Nephron (organoid): ENCODE measurements around the gene RNH1.
A peak's percentile ranks its signal among the peaks of the same experiment; 100 is the strongest.

Source experiments
- H3K27ac Mint-ChIP-seq, 3 experiments: 2 replicates each; pipeline ENCODE4 v1.8.0; 2020; ENCODE audit warnings: mixed read lengths in 3 of 3, mild to moderate bottlenecking in 2 of 3, moderate library complexity in 1 of 3
- H3K27me3 Mint-ChIP-seq: 2 replicates; pipeline ENCODE4 v1.8.0; 2021; ENCODE audit warnings: low read depth, mild to moderate bottlenecking, moderate library complexity, mixed read lengths
- H3K36me3 Mint-ChIP-seq: 2 replicates; pipeline ENCODE4 v1.8.0; 2020; ENCODE audit warnings: low read depth, mixed read lengths
- H3K4me1 Mint-ChIP-seq: 2 replicates; pipeline ENCODE4 v1.8.0; 2020; ENCODE audit warnings: mixed read lengths
- H3K4me3 Mint-ChIP-seq, 3 experiments: 2 replicates each; pipeline ENCODE4 v1.8.0; 2020; ENCODE audit warnings: mild to moderate bottlenecking in 3 of 3, mixed read lengths in 3 of 3, moderate library complexity in 2 of 3
- H3K9me3 Mint-ChIP-seq: 2 replicates; pipeline ENCODE4 v1.8.0; 2020; ENCODE audit warnings: mixed read lengths
- CTCF ChIP-seq, 3 experiments: fragments of 200-600 bp; sonication (generic); IDR thresholded peaks; one replicate each; pipeline ENCODE4 v1.5.0; 2021; ENCODE audit warnings: antibody characterized with exemption in 3 of 3; ENCODE audit not compliant: unreplicated experiment in 3 of 3

The RNH1 gene

GRCh38 chr11:487571-488021, 19.4 kb downstream of the RNH1 start:
- H3K9me3 Mint-ChIP-seq, result peaks cover 7% of the 10 kb centered on the region
- no peak overlapping the region for H3K27ac Mint-ChIP-seq
- H3K27me3 Mint-ChIP-seq, result no peaks in the 10 kb centered on the region
- H3K4me1 Mint-ChIP-seq, result no peaks in the 10 kb centered on the region
- no peak for TF ChIP-seq CTCF (IDR thresholded peaks at IDR 0.05; ENCODE audit: unreplicated experiment in 3 of 3)
- peaks cover 24% of the 10 kb centered on the region for H3K36me3 Mint-ChIP-seq
- H3K4me3 Mint-ChIP-seq, result no peak overlapping the region

GRCh38 chr11:486189-486588, 20.9 kb downstream of the RNH1 start:
- Mint-ChIP-seq H3K4me1 (no peaks in the 10 kb centered on the region), H3K4me3 (no peak overlapping the region), H3K9me3 (peaks cover 9% of the 10 kb centered on the region), H3K27me3 (no peaks in the 10 kb centered on the region), H3K27ac (no peak overlapping the region), H3K36me3 (peaks cover 29% of the 10 kb centered on the region)
- TF ChIP-seq CTCF (IDR thresholded peaks at IDR 0.05; ENCODE audit: unreplicated experiment in 3 of 3), result no peak

- Mint-ChIP-seq H3K9me3 (peaks cover 9% of the 10 kb centered on the region), H3K4me3 (no peak overlapping the region), H3K4me1 (peaks cover 1% of the 10 kb centered on the region), H3K27ac (no peak overlapping the region), H3K36me3 (peaks cover 33% of the 10 kb centered on the region), H3K27me3 (no peaks in the 10 kb centered on the region)
- TF ChIP-seq CTCF (IDR thresholded peaks at IDR 0.05; ENCODE audit: unreplicated experiment in 3 of 3), result no peak
Measured at GRCh38 chr11:484616-485015, 22.4 kb downstream of the RNH1 start.

- peaks cover 9% of the 10 kb centered on the region for H3K9me3 Mint-ChIP-seq
Measured at GRCh38 chr11:479311-479710, 27.7 kb downstream of the RNH1 start.

GRCh38 chr11:477052-477715, 29.9 kb downstream of the RNH1 start:
- no peak for TF ChIP-seq CTCF (IDR thresholded peaks at IDR 0.05; ENCODE audit: unreplicated experiment in 3 of 3)
- no peak overlapping the region for H3K4me3 Mint-ChIP-seq
- H3K36me3 Mint-ChIP-seq, result peaks cover 15% of the 10 kb centered on the region
- H3K27me3 Mint-ChIP-seq, result no peaks in the 10 kb centered on the region
- H3K27ac Mint-ChIP-seq, result peak overlapping the region; percentile 27 to 57 (median 27)
- H3K4me1 Mint-ChIP-seq, result peaks cover 23% of the 10 kb centered on the region
- H3K9me3 Mint-ChIP-seq, result peaks cover 2% of the 10 kb centered on the region

More at GRCh38 chr11:479311-479710, 27.7 kb downstream of the RNH1 start:
- H3K4me3 Mint-ChIP-seq, result no peak overlapping the region
- peaks cover 32% of the 10 kb centered on the region for H3K36me3 Mint-ChIP-seq
- peaks cover 23% of the 10 kb centered on the region for H3K4me1 Mint-ChIP-seq
- no peak for TF ChIP-seq CTCF (IDR thresholded peaks at IDR 0.05; ENCODE audit: unreplicated experiment in 3 of 3)
- no peaks in the 10 kb centered on the region for H3K27me3 Mint-ChIP-seq
- no peak overlapping the region for H3K27ac Mint-ChIP-seq

GRCh38 chr11:476416-476815, 30.6 kb downstream of the RNH1 start:
- no peaks in the 10 kb centered on the region for H3K27me3 Mint-ChIP-seq
- no peak for TF ChIP-seq CTCF (IDR thresholded peaks at IDR 0.05; ENCODE audit: unreplicated experiment in 3 of 3)
- H3K36me3 Mint-ChIP-seq, result peaks cover 10% of the 10 kb centered on the region
- no peak overlapping the region for H3K4me3 Mint-ChIP-seq
- H3K27ac Mint-ChIP-seq, result peak overlapping the region in 1 of 3 experiments; percentile 57
- peaks cover under 1% of the 10 kb centered on the region for H3K9me3 Mint-ChIP-seq
- peaks cover 23% of the 10 kb centered on the region for H3K4me1 Mint-ChIP-seq
